AG10803 (cell line): Measurements from ENCODE around the gene ATP2A2.

Experiments
- DNase-seq: peaks from one replicate; pipeline ENCODE4 v3.0.0; 2010; ENCODE audit warnings: low read depth
- H3K4me3 ChIP-seq: 2 replicates; pipeline ENCODE4 v1.5.1; 2011; ENCODE audit warnings: mild to moderate bottlenecking, low read length, control low read depth
- TF ChIP-seq, protein P1 (sequence below): conservative IDR thresholded peaks from 2 replicates; pipeline ENCODE4 v1.5.1; 2011; ENCODE audit warnings: mild to moderate bottlenecking, low read length, control low read depth, inconsistent platforms

Gene ATP2A2

DNA sequence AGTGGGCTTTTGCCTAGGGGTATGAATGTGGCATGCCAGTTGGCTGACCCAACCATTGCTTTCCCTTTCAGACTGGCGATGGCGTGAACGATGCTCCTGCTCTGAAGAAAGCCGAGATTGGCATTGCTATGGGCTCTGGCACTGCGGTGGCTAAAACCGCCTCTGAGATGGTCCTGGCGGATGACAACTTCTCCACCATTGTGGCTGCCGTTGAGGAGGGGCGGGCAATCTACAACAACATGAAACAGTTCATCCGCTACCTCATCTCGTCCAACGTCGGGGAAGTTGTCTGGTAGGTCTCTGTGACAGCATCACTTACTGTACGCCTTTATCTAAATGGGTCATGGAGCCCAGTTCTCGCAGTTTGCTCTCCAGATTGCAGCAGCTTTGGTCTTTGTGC is 61.1 kb downstream of the ATP2A2 start:
- TF ChIP-seq, protein P1, sequence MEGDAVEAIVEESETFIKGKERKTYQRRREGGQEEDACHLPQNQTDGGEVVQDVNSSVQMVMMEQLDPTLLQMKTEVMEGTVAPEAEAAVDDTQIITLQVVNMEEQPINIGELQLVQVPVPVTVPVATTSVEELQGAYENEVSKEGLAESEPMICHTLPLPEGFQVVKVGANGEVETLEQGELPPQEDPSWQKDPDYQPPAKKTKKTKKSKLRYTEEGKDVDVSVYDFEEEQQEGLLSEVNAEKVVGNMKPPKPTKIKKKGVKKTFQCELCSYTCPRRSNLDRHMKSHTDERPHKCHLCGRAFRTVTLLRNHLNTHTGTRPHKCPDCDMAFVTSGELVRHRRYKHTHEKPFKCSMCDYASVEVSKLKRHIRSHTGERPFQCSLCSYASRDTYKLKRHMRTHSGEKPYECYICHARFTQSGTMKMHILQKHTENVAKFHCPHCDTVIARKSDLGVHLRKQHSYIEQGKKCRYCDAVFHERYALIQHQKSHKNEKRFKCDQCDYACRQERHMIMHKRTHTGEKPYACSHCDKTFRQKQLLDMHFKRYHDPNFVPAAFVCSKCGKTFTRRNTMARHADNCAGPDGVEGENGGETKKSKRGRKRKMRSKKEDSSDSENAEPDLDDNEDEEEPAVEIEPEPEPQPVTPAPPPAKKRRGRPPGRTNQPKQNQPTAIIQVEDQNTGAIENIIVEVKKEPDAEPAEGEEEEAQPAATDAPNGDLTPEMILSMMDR = no peak
- no peak overlapping the region for H3K4me3 ChIP-seq

DNA sequence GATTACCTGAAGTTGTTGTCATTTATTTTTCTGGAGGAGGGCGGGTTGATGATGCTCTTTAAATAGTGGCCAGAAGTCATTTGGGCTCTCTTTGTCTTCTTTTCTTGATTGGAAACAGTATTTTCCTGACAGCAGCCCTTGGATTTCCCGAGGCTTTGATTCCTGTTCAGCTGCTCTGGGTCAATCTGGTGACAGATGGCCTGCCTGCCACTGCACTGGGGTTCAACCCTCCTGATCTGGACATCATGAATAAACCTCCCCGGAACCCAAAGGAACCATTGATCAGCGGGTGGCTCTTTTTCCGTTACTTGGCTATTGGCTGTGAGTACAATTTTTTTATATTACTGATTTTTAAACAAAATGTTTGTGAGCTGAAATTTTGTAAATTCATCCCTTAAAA is 62.1 kb downstream of the ATP2A2 start:
- no peak for DNase-seq
- TF ChIP-seq, protein P1 = no peak
- no peak overlapping the region for H3K4me3 ChIP-seq

More for the DNA sequence above, 61.1 kb downstream of the ATP2A2 start:
- no peak for DNase-seq

DNA sequence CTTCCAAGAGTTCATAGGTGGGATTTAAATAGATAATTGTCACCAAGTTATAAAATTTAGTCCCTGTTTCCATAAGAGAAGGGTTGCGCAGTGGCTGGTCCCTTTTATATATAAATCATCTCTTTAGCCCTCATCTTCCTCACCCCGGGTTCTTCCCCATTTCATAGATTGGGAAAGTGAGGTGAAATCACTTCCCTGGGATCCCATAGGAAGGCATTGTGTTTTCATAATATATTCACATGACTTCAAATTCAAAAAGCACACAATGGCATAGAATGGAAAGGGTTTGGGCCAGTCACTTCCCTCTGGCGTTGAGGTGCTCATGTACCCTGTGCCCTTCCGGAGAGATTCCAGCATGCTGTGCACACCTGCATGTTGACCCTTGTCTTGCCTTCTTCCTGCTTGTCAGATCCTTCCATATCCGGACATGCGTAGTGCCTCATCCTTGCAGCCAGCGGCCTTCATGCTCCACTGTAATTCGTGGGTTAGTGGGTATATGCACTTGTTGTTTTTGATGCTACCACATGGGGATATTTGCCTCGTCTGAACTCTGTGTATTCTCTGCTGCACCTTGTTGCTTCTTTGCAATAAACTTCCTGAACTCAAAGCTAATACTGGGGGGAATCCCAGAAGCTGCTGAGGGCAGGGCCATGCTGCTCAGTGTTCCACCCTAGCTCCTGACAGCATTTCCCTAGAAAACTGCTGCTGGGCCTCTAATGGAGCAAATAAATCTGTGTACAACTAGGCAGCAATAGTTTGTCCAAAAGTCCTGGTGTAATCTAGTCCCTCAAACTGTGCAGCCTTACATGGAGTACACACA is 62.9 kb downstream of the ATP2A2 start:
- no peak overlapping the region for H3K4me3 ChIP-seq
- TF ChIP-seq, protein P1 = no peak
- no peak for DNase-seq

- TF ChIP-seq, protein P1 = no peak
- no peak overlapping the region for H3K4me3 ChIP-seq
- DNase-seq = no peak
Observed at GRCh38 chr12:110344657-110345056, 63.6 kb downstream of the ATP2A2 start.

DNA sequence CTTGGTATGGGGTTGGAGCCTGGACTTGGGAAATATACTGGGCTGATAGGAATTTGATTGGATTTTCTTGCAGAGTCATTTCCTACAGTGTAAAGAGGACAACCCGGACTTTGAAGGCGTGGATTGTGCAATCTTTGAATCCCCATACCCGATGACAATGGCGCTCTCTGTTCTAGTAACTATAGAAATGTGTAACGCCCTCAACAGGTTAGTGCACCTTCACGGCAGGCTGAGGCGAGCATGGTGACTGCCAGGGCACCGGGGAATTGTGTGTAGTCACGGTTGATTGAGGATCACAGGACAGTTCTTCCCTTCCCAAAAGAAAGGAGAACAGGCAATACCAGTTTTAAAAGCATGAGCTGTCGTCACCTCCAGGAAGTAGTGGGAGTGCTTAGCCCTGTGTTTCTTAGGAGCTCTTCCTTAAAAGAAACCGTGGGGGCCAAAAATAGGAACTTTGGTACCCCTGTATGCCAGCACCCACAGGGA is 64.2 kb downstream of the ATP2A2 start:
- no peak overlapping the region for H3K4me3 ChIP-seq
- no peak for DNase-seq
- TF ChIP-seq, protein P1 = no peak

GRCh38 chr12:110345963-110346362 is 64.9 kb downstream of the ATP2A2 start:
- no peak overlapping the region for H3K4me3 ChIP-seq
- TF ChIP-seq, protein P1 = no peak
- no peak for DNase-seq

DNA sequence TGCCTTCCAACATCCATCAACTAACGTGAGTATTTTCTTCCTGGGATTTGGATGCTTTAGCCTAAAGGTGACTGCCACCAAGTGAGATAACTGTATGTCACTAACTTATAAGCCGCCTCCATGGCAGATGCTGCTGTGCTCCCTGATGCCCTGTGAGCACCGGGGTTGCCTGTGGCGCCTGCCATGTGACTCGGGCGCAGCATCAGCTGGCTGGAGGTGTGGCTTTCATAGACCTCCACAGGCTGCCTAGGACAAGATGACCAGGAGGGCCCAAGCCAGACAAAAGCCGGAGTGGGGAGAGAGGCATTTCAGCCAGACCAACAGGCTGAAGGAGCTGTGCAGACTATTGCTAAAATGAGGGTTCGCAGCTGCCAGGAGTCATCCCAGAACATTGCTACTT is 66.7 kb downstream of the ATP2A2 start:
- DNase-seq = no peak
- H3K4me3 ChIP-seq = no peak overlapping the region
- TF ChIP-seq, protein P1 = no peak
